Suprapubic skin (tissue), 4 donors: ENCODE measurements around the gene TUBA4B. TPM values are rescaled to one million over a fixed set of nuclear protein-coding genes. Genes with fewer than 3 reads are reported as not detected.

Source experiments
- DNase-seq, 2 donors: peaks; one replicate each; pipeline ENCODE4 v3.0.0-alpha.2; 2019; ENCODE audit warnings: low spot score in 2 of 2
- H3K27ac ChIP-seq: fragments of 200-600 bp; sonication (generic); one replicate; pipeline ENCODE4 v1.5.1; 2019
- H3K27me3 ChIP-seq: fragments of 200-600 bp; sonication (generic); one replicate; pipeline ENCODE4 v1.5.1; 2019
- H3K36me3 ChIP-seq: fragments of 200-600 bp; sonication (generic); one replicate; pipeline ENCODE4 v1.5.1; 2019
- H3K4me1 ChIP-seq: fragments of 200-600 bp; sonication (generic); one replicate; pipeline ENCODE4 v1.5.1; 2019
- H3K4me3 ChIP-seq: fragments of 200-600 bp; sonication (generic); one replicate; pipeline ENCODE4 v1.5.1; 2019; ENCODE audit warnings: mild to moderate bottlenecking
- H3K9me3 ChIP-seq: fragments of 200-600 bp; sonication (generic); one replicate; pipeline ENCODE4 v1.5.1; 2019
- CTCF ChIP-seq, 2 donors: fragments of 200-600 bp in 1 of 2; fragments of 450-650 bp in 1 of 2; sonication (generic) in 1 of 2; IDR thresholded peaks; one replicate each; pipeline ENCODE4 v1.5.1; 2016 to 2019; ENCODE audit warnings: antibody characterized with exemption in 2 of 2, mild to moderate bottlenecking in 1 of 2, moderate library complexity in 1 of 2
- EP300 ChIP-seq: sonication (generic); formaldehyde crosslinking; IDR thresholded peaks from one replicate; pipeline ENCODE4 v1.6.1; 2017; ENCODE audit warnings: antibody characterized with exemption
- POLR2A ChIP-seq, 2 donors: fragments of 450-650 bp; IDR thresholded peaks; one replicate each; pipeline ENCODE4 v1.6.1; 2017; ENCODE audit warnings: antibody characterized with exemption in 2 of 2, mild to moderate bottlenecking in 2 of 2, moderate library complexity in 2 of 2
- POLR2AphosphoS5 ChIP-seq, 3 donors: sonication (generic); formaldehyde crosslinking; IDR thresholded peaks; one replicate each; pipeline ENCODE4 v1.6.1; 2017; ENCODE audit warnings: antibody characterized with exemption in 3 of 3
- WGBS: methylation state at CpG from one replicate; pipeline ENCODE4 v1.1.5; 2018; 5-methylcytosine and 5-hydroxymethylcytosine counted together
- total RNA-seq, 4 donors: library from RNA; depleted of rRNA; stranded (reverse); fragments of >200 nt; gene quantifications; one replicate each; pipeline ENCODE4 v1.1.0, GENCODE V29; 2016

The TUBA4B gene
- total RNA-seq, 4 donors from 2014 or later: not detected

- Histone ChIP-seq H3K27ac (no peak overlapping the region), H3K4me3 (no peak overlapping the region), H3K4me1 (peaks cover 35% of the 10 kb centered on the region), H3K27me3 (no peaks in the 10 kb centered on the region), H3K9me3 (no peaks in the 10 kb centered on the region), H3K36me3 (peaks cover 57% of the 10 kb centered on the region)
- 78% methylated on average over 18 of the region's 27 CpGs for WGBS
- no peak for TF ChIP-seq CTCF (IDR thresholded peaks at IDR 0.05)
- TF ChIP-seq EP300: no peak
- TF ChIP-seq POLR2A (IDR thresholded peaks at IDR 0.05): no peak
- TF ChIP-seq POLR2AphosphoS5 (IDR thresholded peaks at IDR 0.05): no peak
- no peak for DNase-seq
These were observed 37.0 kb upstream of the TUBA4B start for GRCh38 chr2:219215871-219216534.

- WGBS: 100% methylated on average over 4 of the region's 6 CpGs
- Histone ChIP-seq H3K27me3 (no peaks in the 10 kb centered on the region), H3K27ac (no peak overlapping the region), H3K36me3 (peaks cover 60% of the 10 kb centered on the region), H3K4me3 (no peak overlapping the region), H3K9me3 (no peaks in the 10 kb centered on the region), H3K4me1 (peaks cover 35% of the 10 kb centered on the region)
- TF ChIP-seq POLR2A (IDR thresholded peaks at IDR 0.05): no peak
- no peak for TF ChIP-seq EP300
- no peak for TF ChIP-seq POLR2AphosphoS5 (IDR thresholded peaks at IDR 0.05)
- TF ChIP-seq CTCF (IDR thresholded peaks at IDR 0.05): no peak
- no peak for DNase-seq
These were observed 36.5 kb upstream of the TUBA4B start for GRCh38 chr2:219216535-219216915.

GRCh38 chr2:219218217-219218731 lies 34.8 kb upstream of the TUBA4B start:
- Histone ChIP-seq H3K27me3 (no peaks in the 10 kb centered on the region), H3K36me3 (peaks cover 63% of the 10 kb centered on the region), H3K4me1 (peaks cover 35% of the 10 kb centered on the region), H3K4me3 (peak overlapping the region; percentile 68), H3K9me3 (no peaks in the 10 kb centered on the region), H3K27ac (peak overlapping the region; percentile 88)
- peak; percentile 82 to 86 for DNase-seq
- 0% methylated on average over 12 of the region's 37 CpGs for WGBS
- TF ChIP-seq POLR2AphosphoS5 (IDR thresholded peaks at IDR 0.05) (no peak), CTCF (IDR thresholded peaks at IDR 0.05) (no peak), POLR2A (IDR thresholded peaks at IDR 0.05) (no peak), EP300 (no peak)

GRCh38 chr2:219218732-219219701 lies 34.0 kb upstream of the TUBA4B start, which contains the start of gene ABCB6:
Gene ABCB6, minus strand, starts transcription at chr2:219218958. Its CDS starts 285 bp downstream, at chr2:219218673.
- peak within 1 kb of the TSS; percentile 88 for H3K27ac ChIP-seq
- H3K9me3 ChIP-seq: no peaks in the 10 kb centered on the region
- H3K4me1 ChIP-seq: peaks cover 35% of the 10 kb centered on the region
- peaks cover 64% of the 10 kb centered on the region for H3K36me3 ChIP-seq
- 21% methylated on average over 15 of the region's 71 CpGs for WGBS
- peak in 1 of 3 donors; percentile 28 for TF ChIP-seq POLR2AphosphoS5 (IDR thresholded peaks at IDR 0.05)
- TF ChIP-seq EP300: no peak
- H3K27me3 ChIP-seq: no peaks in the 10 kb centered on the region
- peak within 1 kb of the TSS; percentile 68 for H3K4me3 ChIP-seq
- DNase-seq: peak; percentile 98

- peaks cover 65% of the 10 kb centered on the region for H3K36me3 ChIP-seq
- TF ChIP-seq POLR2AphosphoS5 (IDR thresholded peaks at IDR 0.05) (no peak), EP300 (no peak), CTCF (IDR thresholded peaks at IDR 0.05) (no peak), POLR2A (IDR thresholded peaks at IDR 0.05) (no peak)
- DNase-seq: no peak
- no peak overlapping the region for H3K27ac ChIP-seq
- H3K4me1 ChIP-seq: peaks cover 35% of the 10 kb centered on the region
- no peaks in the 10 kb centered on the region for H3K9me3 ChIP-seq
- WGBS: 90% methylated on average over 17 of the region's 18 CpGs
- H3K27me3 ChIP-seq: no peaks in the 10 kb centered on the region
- no peak overlapping the region for H3K4me3 ChIP-seq
These were observed 33.1 kb upstream of the TUBA4B start for GRCh38 chr2:219219784-219220532.
